Measurements from ENCODE around the gene OLA1. TPM values are rescaled to one million over a fixed set of nuclear protein-coding genes. Genes with fewer than 3 reads are reported as not detected.

OLA1 gene
- total and polyA plus RNA-seq, 2 of the 4 experiments (the other 2 are of a cell fraction): 54.7 to 71.2 TPM

DNA sequence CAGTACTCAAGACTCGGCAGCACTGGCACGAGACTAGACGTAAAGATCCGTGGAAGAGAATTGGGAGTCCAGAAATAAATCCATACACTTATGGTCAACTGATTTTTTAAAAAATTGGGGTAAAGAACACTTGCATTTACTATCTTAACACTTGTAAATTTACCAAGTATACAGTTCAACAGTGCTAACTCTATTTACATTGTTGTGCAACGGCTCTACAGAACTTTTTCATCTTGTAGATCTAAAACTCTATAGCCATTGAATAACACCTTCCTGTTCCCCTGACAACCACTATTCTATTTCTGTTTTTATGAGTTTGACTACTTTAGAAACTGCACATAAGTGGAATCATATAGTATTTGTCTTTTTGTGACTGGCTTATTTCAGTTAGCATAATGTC is 153.8 kb downstream of the OLA1 start:
- ATAC-seq (ENCODE audit: low read depth): no peak

More for the DNA sequence above, 153.8 kb downstream of the OLA1 start:
- no peak overlapping the region for H4K91ac ChIP-seq (ENCODE audit: insufficient read depth, low read depth, low read length)
- H3K4ac ChIP-seq (ENCODE audit: low read depth, low read length): no peak overlapping the region
- ChIA-PET POLR2A (ENCODE audit: unreplicated experiment) (no interaction called here), CTCF (no interaction called here)
- H2BK120ac ChIP-seq (ENCODE audit: low read depth, low read length): no peak overlapping the region
- no peaks in the 10 kb centered on the region for H3K9me1 ChIP-seq (ENCODE audit: insufficient read depth, low read length)
- no peak overlapping the region for H3K9ac ChIP-seq (ENCODE audit: low read depth, low read length)
- no peak overlapping the region for H2BK15ac ChIP-seq (ENCODE audit: low read depth, low read length)
- no peak overlapping the region for H3K4me3 ChIP-seq (ENCODE audit: insufficient read depth, low read depth, low read length)
- no TSS peak for BruUV-seq (replicated peaks)
- no peak overlapping the region for H2BK5ac ChIP-seq (ENCODE audit: low read depth, low read length, poor library complexity, severe bottlenecking)
- no peak overlapping the region for H3K27ac ChIP-seq (ENCODE audit: insufficient read depth, low read length)
- no peaks in the 10 kb centered on the region for H3K27me3 ChIP-seq (ENCODE audit: control insufficient read depth, insufficient read depth, low read length)
- intact Hi-C loops (cut with micrococcal nuclease): no loop called here
- dilution Hi-C loops (cut with HindIII; ENCODE audit: low sequenced_read_pairs, unreplicated experiment): no loop called here
- WGBS, 2 experiments (ENCODE audit: extremely low coverage in 2 of 2, insufficient read length in 1 of 2): no CpG with 5 or more reads among the region's 5 CpGs
- no peak overlapping the region for H2AFZ ChIP-seq (replicated peaks; ENCODE audit: low read length, poor library complexity)
- no peak overlapping the region for H4K8ac ChIP-seq (ENCODE audit: low read depth in 2 of 2, low read length in 2 of 2)
- H3K56ac ChIP-seq (ENCODE audit: extremely low read depth, insufficient read depth, low read length): no peak overlapping the region
- H2AK5ac ChIP-seq (ENCODE audit: low read depth, low read length): no peak overlapping the region
- H3K36me3 ChIP-seq (ENCODE audit: control insufficient read depth, insufficient read depth, low read length): no peaks in the 10 kb centered on the region
- H3K18ac ChIP-seq (ENCODE audit: low read depth, low read length): no peak overlapping the region
- H3K4me2 ChIP-seq (ENCODE audit: low read depth, low read length): no peak overlapping the region
- no peak overlapping the region for H4K5ac ChIP-seq (ENCODE audit: low read depth, low read length)
- TF ChIP-seq RAD21 (IDR thresholded peaks at IDR 0.05; ENCODE audit: low read length) (no peak), FOS (IDR thresholded peaks at IDR 0.05; ENCODE audit: low read depth, low read length) (no peak), MXI1 (IDR thresholded peaks at IDR 0.05; ENCODE audit: borderline replicate concordance, low read depth, low read length) (no peak), SMC3 (IDR thresholded peaks at IDR 0.05; ENCODE audit: low read depth, low read length) (no peak), RFX5 (IDR thresholded peaks at IDR 0.05; ENCODE audit: low read depth, low read length) (no peak), NFE2L2 (IDR thresholded peaks at IDR 0.05; ENCODE audit: low read depth, low read length) (no peak), BHLHE40 (IDR thresholded peaks at IDR 0.05; ENCODE audit: low read depth, low read length) (no peak), POLR2A (IDR thresholded peaks at IDR 0.05; ENCODE audit: low read depth, low read length) (no peak), CEBPB (IDR thresholded peaks at IDR 0.05; ENCODE audit: low read depth, low read length) (no peak), CHD1 (IDR thresholded peaks at IDR 0.05; ENCODE audit: low read depth, low read length) (no peak), MAFK (IDR thresholded peaks at IDR 0.05; ENCODE audit: low read depth, low read length) (no peak), RCOR1 (IDR thresholded peaks at IDR 0.05; ENCODE audit: insufficient replicate concordance, low read length) (no peak), MAZ (IDR thresholded peaks at IDR 0.05; ENCODE audit: borderline replicate concordance, low read depth, low read length) (no peak)
- TF ChIP-seq, protein P1, sequence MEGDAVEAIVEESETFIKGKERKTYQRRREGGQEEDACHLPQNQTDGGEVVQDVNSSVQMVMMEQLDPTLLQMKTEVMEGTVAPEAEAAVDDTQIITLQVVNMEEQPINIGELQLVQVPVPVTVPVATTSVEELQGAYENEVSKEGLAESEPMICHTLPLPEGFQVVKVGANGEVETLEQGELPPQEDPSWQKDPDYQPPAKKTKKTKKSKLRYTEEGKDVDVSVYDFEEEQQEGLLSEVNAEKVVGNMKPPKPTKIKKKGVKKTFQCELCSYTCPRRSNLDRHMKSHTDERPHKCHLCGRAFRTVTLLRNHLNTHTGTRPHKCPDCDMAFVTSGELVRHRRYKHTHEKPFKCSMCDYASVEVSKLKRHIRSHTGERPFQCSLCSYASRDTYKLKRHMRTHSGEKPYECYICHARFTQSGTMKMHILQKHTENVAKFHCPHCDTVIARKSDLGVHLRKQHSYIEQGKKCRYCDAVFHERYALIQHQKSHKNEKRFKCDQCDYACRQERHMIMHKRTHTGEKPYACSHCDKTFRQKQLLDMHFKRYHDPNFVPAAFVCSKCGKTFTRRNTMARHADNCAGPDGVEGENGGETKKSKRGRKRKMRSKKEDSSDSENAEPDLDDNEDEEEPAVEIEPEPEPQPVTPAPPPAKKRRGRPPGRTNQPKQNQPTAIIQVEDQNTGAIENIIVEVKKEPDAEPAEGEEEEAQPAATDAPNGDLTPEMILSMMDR (conservative IDR thresholded peaks at IDR 0.05; ENCODE audit: low read depth, low read length): no peak
- TF ChIP-seq, protein P2, sequence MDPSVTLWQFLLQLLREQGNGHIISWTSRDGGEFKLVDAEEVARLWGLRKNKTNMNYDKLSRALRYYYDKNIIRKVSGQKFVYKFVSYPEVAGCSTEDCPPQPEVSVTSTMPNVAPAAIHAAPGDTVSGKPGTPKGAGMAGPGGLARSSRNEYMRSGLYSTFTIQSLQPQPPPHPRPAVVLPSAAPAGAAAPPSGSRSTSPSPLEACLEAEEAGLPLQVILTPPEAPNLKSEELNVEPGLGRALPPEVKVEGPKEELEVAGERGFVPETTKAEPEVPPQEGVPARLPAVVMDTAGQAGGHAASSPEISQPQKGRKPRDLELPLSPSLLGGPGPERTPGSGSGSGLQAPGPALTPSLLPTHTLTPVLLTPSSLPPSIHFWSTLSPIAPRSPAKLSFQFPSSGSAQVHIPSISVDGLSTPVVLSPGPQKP (IDR thresholded peaks at IDR 0.05; ENCODE audit: borderline replicate concordance, low read depth, low read length): no peak
- TF ChIP-seq, protein P3, sequence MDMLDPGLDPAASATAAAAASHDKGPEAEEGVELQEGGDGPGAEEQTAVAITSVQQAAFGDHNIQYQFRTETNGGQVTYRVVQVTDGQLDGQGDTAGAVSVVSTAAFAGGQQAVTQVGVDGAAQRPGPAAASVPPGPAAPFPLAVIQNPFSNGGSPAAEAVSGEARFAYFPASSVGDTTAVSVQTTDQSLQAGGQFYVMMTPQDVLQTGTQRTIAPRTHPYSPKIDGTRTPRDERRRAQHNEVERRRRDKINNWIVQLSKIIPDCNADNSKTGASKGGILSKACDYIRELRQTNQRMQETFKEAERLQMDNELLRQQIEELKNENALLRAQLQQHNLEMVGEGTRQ (IDR thresholded peaks at IDR 0.05; ENCODE audit: low read depth, low read length): no peak
- H2AK9ac ChIP-seq (replicated peaks; ENCODE audit: low read depth, low read length, poor library complexity): no peak overlapping the region
- in situ Hi-C loops (cut with MboI; ENCODE audit: low sequenced_read_pairs): no loop called here
- H3K23ac ChIP-seq (ENCODE audit: low read depth, low read length): no peak overlapping the region
- H3K9me3 ChIP-seq (ENCODE audit: control insufficient read depth, insufficient read depth, low read length): no peaks in the 10 kb centered on the region
- no peaks in the 10 kb centered on the region for H3K4me1 ChIP-seq (ENCODE audit: control insufficient read depth, insufficient read depth, low read length)
- no peak overlapping the region for H3K14ac ChIP-seq (replicated peaks; ENCODE audit: low read depth, low read length)
- H2BK20ac ChIP-seq (ENCODE audit: low read depth, low read length): no peak overlapping the region
- no peaks in the 10 kb centered on the region for H4K20me1 ChIP-seq (ENCODE audit: insufficient read depth, low read length)
- no peak for DNase-seq
- H3K79me1 ChIP-seq (ENCODE audit: low read depth in 1 of 2, low read length in 2 of 2): no peaks in the 10 kb centered on the region

Measured in IMR-90 (cell line).